HL-60/S4 (cell line): ENCODE data around the gene APOD.

ENCODE experiments used
- in situ Hi-C: fragments of 300-500 bp; cut with MboI; formaldehyde crosslinking; loops from 2 replicates; pipeline ENCODE4 v1.14.3; 2022; ENCODE audit warnings: low sequenced_read_pairs

APOD gene

DNA sequence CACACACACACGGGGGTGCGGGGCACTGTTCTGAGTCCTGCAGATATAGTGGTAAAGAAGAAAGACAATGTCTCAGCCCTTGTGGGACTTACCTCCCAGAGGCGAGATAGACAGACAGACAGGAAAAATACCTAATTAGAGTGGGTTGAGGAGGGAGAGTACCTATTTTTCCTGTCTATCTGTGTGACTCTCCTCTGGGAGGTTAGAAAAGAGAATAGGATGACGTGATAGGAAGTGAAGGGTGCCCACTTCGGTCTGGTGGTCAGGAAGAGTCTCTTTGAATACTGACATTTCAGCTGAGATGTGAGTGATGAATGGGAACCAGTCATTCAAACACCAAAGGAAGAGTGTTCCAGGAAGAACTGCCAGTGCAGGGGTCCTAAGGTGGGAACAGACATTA, 4.1 kb upstream of the APOD start:
- in situ Hi-C loops, result no loop called here

DNA sequence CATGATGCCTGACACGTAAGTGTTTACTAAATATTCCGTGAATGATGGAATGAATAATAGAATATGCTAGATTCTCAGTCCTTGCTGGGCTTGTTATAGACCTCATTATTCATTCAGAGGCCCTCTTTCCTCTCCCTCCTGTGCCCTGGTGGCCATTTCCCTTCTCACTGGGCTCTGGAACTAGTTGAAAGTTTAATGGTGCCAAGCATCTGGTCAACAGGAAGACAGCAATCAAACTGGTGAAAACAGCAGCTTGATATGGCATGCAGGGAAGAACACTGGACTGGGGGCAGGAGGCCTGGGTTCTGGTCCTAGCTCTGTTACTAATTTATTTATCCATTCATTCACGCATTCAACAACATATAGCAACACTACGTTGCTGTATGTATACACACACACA, 3.7 kb upstream of the APOD start:
- in situ Hi-C loops, result no loop called here

DNA sequence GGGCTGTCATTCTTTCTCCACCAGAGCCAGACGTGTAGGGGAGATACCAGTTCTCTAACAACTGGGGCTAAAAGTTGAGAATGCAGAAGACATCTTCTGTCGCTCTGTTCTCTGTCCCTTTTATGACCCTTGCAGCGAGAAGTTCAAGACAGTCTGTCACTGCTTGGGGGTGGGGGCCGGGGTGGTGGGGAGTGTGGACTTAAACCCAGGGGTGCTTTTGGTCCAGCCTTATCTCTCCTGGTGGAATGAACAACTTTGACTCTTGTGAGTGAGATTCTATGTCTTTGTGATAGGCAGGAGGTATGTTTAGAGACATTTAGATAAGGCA, 767 bp upstream of the APOD start:
- in situ Hi-C loops, result no loop called here

DNA sequence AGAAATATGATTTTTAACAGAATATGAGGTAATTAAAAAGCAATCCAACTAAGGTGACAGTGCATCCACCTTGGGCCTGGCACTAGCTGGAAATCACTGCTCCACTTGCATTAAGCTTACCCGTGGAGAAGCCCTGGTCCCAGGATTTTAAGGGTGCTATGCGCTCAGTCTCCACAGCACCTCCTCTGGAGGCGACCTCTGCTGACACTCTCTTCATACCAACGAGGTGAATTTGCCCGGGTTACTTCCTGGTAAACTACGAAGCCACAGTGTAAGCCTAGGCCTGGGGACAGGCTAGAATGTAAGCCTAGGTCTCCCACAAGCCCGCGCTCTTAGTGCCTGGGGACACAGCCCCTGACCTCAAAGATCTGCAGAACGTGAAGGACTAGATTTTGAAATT, 793 bp downstream of the APOD start:
- in situ Hi-C loops, result no loop called here

DNA sequence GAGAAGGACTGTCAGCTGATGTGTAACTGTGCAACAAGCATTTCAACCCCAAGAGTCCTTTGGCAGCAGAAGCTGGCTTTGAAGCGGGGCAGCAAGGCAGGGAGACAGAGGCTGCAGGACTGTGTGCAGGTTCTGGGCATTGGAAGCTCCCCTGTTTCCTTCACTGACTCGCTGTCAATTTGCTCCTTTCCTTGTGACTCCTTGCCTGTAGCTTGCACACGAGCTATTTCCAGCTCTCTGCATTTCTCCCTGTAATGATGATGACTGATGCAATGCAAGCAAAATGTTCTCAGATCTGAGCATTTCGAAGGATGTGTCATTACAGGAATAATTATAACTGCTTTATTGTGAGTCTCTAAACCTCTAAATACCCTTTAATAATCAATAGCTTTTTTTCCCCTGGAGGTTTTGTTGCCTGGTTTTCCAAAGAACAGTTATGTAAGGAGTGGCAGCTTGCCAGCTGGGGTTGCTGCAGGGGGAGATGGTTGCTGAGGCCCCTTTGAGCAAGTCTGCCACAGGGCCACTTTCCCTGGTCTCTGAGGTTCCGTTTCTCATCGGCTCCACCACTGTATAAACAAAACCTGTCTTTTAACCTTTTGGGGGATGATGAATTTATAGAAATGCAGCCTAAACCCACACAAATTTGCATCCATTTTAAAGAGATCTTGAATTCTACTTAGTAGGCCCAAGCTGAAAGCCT, 2.8 kb downstream of the APOD start:
- in situ Hi-C loops, result no loop called here

DNA sequence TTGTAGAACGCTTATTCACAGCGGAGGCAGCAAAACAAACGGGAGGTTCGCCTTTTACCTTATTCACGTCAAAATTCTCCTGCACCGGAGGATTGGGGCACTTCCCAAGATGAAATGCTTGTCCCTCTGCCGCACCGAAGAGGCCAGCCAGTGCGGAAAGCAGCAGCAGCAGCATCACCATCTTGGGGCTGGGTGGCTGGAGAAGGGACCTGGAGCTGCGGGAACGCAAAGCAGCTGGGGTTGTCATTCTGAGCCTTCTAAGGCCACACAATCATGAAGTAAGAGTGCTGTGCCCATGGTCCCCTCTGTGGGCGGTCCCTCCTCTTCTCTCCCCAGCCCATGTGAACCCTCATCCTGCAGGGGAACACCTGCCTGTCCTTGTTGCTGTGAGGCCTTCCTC, 4.5 kb downstream of the APOD start:
- in situ Hi-C loops, result no loop called here

DNA sequence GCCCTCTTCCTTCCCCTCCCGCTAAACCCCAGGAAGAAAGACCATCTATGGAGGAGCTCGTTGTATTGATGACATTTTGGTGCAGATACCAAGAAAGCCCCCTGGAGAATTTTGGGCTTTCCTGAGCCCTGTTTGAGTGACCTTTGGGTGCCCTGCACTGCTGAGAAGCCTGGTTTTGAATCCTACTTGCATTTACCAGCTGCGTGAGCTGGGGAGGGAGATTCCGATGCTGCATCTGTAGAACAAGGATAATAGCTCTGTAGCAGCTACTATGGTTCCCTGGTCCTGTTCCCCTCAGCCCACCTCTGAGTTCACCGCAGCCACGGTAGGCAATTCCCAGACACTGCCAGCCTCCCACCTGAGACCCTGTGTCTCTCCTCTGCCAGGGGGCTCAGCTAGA, 5.2 kb downstream of the APOD start:
- in situ Hi-C loops, result no loop called here

DNA sequence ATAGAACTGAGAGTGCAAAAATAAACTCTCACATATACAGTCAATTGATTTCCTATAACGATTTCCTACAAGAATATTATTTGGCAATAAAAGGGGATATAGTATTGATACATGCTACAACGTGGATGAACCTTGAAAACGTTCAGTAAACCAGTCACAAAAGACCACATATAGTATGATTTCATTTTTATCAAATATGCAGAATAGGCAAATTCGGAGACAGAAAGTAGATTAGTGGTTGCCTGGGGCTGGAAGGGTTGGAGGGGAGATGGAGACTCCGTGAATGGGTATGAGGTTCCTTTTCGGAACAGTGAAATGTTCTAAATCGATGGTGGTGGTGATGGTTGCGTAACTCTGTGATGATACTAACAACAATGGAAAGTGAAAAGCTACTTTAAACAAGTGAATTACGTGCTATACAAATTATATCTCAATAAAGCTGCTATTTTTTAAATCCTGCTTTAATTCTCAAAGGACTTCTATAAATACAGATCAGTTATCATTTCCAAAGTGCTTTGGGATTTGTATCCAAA, 6.0 kb downstream of the APOD start:
- in situ Hi-C loops, result no loop called here

DNA sequence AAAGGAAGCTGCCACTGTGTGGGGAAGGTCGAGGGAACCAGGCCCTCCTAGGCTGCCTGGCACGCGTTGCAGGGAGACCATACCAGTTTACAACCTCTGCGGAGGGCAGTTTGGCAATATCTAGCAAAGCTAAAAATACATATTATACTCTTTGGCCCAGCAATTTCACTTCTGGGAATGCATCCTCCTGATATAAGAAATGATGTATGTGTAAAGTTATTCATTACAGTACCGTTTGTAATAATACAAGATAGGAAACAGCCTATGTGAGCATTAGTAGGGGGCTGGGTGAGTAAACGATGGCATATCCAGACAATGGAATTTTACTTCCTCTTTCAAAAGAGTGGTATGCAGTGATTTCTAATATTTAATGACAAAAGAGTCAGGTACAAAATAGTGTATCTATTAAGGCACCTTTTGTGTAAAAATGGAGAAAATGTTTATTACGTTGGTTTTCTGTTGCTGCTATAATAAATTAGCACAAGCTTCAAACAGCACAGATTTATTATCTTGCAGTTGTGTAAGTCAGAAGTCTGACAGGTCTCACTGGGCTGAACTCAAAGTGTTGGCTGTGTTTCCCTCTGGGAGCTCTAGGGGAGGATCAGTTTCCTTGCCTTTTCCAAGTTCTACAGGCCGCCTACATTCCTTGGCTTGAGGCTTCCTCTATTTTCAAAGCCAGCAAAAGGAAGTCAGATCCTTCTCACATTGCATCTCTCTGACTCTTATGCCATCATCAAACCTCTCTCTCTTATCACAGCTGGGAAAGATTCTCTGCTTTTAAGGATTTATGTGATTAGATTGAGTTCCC, 9.0 kb downstream of the APOD start:
- in situ Hi-C loops, result no loop called here

DNA sequence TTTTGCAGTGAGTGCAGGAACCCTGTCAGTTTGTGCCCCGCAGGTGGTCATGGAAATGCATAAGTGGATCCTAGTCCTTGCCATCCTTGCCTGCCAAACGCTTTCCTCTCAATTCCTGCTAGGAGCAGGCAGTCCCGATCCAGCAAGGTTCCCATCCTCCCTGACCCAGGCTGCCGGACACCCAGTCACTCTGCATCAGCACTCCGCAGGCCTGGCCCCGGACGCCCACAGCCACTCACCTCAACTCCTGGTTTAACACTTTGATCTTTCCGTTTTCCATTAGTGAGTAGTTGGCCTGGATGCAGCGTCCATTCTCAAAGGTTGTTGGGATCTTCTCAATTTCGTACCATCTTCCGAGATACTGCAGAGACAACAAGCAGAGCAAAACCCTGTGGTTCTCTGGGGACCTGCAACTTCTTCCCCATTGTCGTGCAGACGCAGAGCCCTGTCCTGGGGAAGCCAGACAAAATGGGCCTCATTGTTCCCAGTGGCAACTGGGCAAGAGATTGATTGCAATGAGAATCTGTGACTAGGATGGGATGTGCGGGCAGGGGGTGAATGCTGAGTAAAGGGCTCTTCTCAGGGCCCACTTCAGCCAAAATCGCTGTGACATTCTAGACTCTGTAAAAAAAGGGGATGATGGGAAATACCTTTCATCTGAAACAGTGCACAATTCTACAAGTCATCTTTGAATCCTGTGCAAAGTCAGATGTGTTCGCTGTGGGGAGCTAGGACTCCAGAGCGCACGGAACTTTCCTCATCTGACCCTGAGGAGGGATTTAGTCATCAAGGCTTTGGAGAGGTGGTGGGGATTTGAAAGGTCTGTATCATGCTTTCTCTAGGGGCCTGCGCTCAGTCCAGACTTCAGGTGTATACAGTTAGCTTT, 9.9 kb downstream of the APOD start:
- in situ Hi-C loops, result no loop called here

DNA sequence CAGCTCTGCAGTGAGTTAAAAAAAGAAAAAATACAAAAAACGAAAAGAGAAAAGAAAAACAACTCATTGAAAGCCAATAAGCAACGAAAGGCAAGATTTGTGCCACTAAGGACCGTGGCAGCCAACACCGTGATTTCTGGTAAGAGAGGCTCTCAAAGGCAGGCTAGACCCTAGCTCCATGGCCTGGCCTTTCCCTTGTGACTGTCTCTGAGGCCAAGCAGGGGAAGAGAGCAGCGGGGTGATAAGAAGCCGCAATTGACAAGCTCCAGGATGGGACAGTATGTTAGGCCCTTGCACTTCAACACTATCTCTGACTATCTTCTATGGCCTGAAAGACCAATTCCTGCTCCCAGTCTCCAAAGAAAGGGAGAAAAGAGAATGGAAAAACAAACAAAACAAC, 12.4 kb downstream of the APOD start:
- in situ Hi-C loops, result no loop called here

DNA sequence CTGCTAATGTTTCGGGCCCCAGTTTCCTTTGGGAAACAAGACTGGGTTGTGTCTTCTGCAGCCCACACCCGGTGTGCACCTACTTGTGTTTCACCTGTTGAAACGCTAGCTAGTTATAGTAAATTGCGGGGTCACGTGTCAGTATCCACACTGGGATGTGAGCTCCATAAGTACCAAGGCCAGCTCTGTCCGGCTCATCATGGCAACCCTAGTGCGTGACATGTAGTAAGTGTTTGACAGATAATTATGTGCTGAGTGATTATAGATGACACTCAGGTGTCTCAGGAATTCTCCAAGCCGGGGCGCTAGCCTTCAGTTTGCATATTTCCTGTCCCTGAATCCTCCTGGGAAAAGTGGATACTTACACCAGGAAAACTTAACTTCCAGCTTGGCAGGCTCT, 12.8 kb downstream of the APOD start:
- in situ Hi-C loops, result no loop called here

DNA sequence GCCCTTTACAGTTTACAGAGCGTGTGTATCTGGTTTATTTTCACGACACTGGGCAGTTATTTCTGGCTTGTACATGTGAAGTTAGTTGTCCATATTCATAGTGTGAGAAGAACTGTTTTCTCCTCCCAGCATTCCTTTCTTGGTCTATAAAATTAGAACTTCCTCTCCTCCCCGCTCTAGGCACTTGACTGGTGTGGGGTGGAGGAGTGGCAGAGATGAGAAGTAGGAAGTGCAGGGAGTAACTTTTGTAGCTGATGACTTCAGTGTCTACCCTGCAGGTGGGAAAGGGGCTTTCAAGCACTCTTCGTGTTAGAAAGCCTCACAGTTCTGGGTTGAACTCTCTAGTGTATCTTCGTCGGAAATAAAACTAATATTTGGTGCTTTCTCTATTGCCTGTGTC, 13.4 kb downstream of the APOD start:
- in situ Hi-C loops, result no loop called here

DNA sequence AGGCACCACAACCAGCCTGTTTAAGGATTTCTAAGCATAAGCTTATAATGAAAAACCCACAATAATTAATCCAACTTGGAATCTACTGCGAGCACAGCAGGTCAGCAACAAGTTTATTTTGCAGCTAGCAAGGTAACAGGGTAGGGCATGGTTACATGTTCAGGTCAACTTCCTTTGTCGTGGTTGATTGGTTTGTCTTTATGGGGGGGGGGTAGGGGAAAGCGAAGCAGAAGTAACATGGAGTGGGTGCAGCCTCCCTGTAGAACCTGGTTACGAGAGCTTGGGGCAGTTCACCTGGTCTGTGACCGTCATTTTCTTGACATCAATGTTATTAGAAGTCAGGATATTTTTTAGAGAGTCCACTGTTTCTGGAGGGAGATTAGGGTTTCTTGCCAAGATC, 15.1 kb downstream of the APOD start:
- in situ Hi-C loops, result no loop called here

DNA sequence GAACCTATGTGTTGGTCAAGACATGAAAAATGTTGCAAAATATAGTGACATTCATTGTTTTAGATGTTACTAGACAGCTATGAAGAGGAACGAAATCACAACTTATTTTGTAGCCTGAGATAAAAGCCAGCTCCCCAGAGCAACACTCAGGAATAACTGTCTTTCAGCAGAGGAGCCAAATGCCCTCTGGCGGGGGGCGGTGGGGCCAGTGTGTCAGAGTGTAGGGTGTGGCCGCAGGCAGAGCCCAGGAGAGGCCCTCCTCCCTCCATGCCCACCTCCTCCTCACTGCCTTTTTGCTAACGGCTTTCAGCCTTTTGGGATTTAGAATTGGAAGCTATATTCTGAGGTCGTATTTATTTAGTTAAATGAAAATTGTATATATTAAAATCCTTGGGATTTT, 16.9 kb downstream of the APOD start:
- in situ Hi-C loops, result no loop called here

DNA sequence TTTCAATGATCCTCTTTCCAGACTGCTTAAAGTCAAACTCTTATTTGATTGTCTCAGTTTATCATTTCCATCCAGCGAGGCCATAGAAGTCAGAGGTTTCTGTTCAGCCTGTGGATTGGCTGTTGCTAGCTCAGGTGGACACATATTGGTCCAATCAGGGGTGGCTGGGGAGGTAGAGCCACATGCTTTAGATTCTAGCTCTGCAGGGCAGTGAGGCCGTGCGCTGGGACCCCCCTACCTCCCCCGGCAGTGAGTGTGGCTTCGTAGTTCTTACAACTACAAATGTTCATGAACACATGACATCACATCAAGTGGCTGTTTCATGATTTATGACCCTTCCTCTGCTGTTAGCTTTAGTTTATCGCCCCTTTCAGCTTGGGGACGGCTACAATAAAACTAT, 18.0 kb downstream of the APOD start:
- in situ Hi-C loops, result no loop called here

DNA sequence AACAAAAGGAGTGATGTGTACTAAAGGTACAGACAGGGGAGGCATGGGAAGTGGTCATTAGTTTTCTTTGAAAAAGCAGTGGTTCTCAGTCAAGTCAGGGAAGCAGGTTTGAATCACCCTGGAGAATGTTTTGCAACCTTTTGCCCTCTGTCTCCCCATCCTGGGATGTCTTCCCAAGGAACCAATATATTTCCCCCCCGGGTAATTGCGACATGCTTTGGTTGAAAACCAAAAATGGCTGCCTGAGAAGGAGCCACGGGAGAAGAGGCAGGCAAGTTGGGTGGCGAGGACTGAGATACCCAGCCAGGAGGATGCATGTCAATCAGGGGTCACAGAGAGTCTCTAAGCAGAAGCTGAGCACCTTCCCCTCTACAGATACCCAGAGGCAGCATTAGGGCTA, 20.4 kb downstream of the APOD start:
- in situ Hi-C loops, result no loop called here

DNA sequence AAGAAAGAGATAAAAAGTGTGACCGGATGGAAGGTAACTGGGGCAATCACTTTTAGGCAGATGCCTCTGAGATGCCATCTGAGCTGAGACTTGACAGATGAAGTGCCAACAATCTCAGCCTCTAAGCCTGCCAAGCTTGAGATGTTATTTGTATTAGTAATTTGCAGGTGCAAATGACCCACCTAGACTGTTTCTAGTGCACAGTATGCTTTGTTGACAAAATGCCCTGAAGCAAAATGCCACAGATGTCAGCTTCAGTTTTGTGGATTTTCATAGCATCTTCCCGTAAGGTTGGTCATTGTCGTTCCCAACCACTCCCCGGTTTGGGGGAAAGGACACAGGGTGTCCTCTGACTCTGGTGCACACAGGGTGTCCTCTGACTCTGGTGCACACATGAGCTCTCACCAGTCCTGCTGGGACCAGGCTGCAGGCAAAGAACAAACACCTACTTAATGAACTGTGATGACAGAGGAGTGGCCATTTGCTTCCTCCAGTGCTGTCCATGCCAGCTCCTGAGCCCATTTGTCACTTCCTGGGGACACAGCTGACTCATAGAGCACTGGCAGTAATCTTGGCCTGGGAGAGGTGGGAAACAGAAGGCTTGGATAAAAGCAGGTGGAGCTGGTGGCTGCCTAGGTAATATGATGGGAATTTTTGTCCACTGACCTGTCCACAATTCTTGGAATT, 23.9 kb downstream of the APOD start:
- in situ Hi-C loops, result no loop called here

DNA sequence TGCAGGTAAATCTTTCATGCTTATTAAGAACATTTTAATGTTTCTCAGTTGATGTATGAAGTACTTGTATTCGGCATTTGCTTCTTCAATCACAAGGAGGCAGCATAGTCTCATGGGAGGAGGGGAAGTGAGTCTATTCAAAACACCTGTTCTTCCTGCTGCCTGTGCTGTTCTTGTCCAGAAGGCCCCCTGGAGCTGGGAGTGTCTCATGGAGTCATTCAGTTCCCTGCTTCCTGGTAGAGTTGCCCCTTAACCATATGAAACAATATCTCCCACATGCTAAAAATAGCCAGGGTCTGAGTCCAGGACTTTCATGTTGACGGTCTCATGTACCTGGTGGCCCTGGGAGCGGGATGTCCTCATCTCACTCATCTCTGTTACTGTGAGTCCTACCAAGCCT, 25.1 kb downstream of the APOD start:
- in situ Hi-C loops, result no loop called here

DNA sequence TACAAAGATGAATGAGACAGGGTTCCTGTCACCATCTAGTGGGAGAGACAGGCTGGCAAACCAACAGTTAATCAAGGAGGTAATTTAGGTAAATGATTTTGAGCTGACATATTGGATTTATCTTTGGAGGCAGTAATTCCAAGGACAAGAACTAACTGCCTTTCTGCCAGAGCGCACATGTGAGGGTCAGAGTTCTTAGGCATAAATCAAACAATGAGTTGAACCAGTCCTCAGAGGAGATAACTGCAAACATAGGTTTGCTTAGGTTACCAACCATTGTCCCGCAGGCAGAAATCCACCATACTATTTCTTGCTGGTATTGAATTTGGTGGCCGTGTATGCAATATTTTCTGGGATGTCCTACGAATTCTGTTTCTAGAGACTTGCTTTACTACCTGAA, 26.4 kb downstream of the APOD start:
- in situ Hi-C loops, result no loop called here

DNA sequence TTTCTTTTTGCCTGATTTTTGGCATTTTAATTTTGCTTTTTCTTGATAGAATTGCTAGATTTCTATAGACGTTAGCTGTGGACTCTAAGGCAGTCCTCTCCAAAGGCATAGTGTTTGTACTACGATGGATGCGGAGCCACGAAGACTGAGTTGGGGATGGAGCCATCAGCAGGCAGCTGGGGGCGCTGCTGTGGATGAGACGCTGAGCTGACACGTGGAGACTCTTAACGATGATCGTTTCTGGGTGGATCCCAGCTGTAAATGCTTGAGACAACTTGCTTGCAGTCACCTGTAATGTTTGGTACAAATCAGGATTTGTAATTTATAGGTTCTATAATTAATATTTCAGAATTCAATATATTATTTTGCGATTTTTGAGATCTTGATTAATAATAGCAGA, 27.4 kb downstream of the APOD start:
- in situ Hi-C loops, result no loop called here
